ENCODE results near the gene FBXW8.

GRCh38 chr12:116867523-116867922, 43.2 kb upstream of the FBXW8 start:
- no peak for TF ChIP-seq POLR2AphosphoS2 (conservative IDR thresholded peaks at IDR 0.05; ENCODE audit: low read length)
- TF ChIP-seq CEBPB (IDR thresholded peaks at IDR 0.05): no peak
- TF ChIP-seq EP300 (IDR thresholded peaks at IDR 0.05): no peak
- TF ChIP-seq MAFK (IDR thresholded peaks at IDR 0.05; ENCODE audit: partially characterized antibody): no peak
- TF ChIP-seq ZFP36 (IDR thresholded peaks at IDR 0.05; ENCODE audit: borderline replicate concordance, partially characterized antibody): no peak
- TF ChIP-seq CTCF (IDR thresholded peaks at IDR 0.05): no peak
- no peak for TF ChIP-seq RCOR1 (IDR thresholded peaks at IDR 0.05; ENCODE audit: low read depth, low read length)
- no peak for TF ChIP-seq MAX (IDR thresholded peaks at IDR 0.05)
- TF ChIP-seq JUNB (IDR thresholded peaks at IDR 0.05): no peak
- no peak for TF ChIP-seq RFX5 (IDR thresholded peaks at IDR 0.05)
- no peak for TF ChIP-seq POLR2A (IDR thresholded peaks at IDR 0.05; ENCODE audit: low read length)
